Endothelial cell of umbilical vein (primary cell): ENCODE measurements around the gene PDE1C. TPM values are rescaled to one million over a fixed set of nuclear protein-coding genes. Genes with fewer than 3 reads are reported as not detected.

ENCODE experiments used
- BruUV-seq: library from RNA; stranded (reverse); fragments of 400-500 nt; replicated peaks from 2 replicates; lab custom pipeline; 2021; lab: Mats Ljungman, UMichigan
- CTCF ChIA-PET: fragments of 300-600, 350-600 bp; sonication (Branson Sonifier 250); formaldehyde crosslinking; loops from one replicate; lab custom pipeline; 2021; ENCODE audit warnings: antibody characterized with exemption, inconsistent platforms; lab: Charles Lee
- POLR2A ChIA-PET: fragments of 300-600, 350-600 bp; sonication (Branson Sonifier 250); formaldehyde crosslinking; loops from one replicate; lab custom pipeline; 2021; ENCODE audit warnings: antibody characterized with exemption, inconsistent platforms; lab: Charles Lee
- DNase-seq: peaks from one replicate; pipeline ENCODE4 v3.0.0-alpha.2; 2011; ENCODE audit warnings: low read depth, low spot score
- FAIRE-seq: peaks from 2 replicates; lab custom pipeline; 2011; peaks lifted over from hg19 to GRCh38; lab: Jason Lieb, UNC
- H2AFZ ChIP-seq: 2 replicates; pipeline ENCODE4 v1.6.0; 2012; ENCODE audit warnings: low read depth, low read length, control low read depth, inconsistent platforms
- H3K27ac ChIP-seq: 2 replicates; pipeline ENCODE4 v1.5.1; 2011; ENCODE audit warnings: low read depth, mild to moderate bottlenecking, control low read depth, low read length, moderate library complexity; ENCODE audit not compliant: insufficient read depth
- H3K27me3 ChIP-seq, 2 experiments: 2 replicates each; pipeline versions ENCODE4 v1.6.0 to v1.6.1; 2011; ENCODE audit warnings: low read length in 2 of 2, mixed read lengths in 1 of 2; ENCODE audit not compliant: control insufficient read depth in 2 of 2, insufficient read depth in 2 of 2
- H3K36me3 ChIP-seq, 2 experiments: 2 replicates in 1 of 2; 3 replicates in 1 of 2; pipeline ENCODE4 v1.5.1; 2011; ENCODE audit warnings: low read length in 2 of 2, mild to moderate bottlenecking in 1 of 2, moderate library complexity in 1 of 2; ENCODE audit not compliant: control insufficient read depth in 2 of 2, insufficient read depth in 2 of 2; ENCODE audit errors: extremely low read depth in 1 of 2
- H3K4me1 ChIP-seq: 3 replicates; pipeline ENCODE4 v1.5.1; 2011; ENCODE audit warnings: mild to moderate bottlenecking, low read length; ENCODE audit not compliant: control insufficient read depth, insufficient read depth; ENCODE audit errors: extremely low read depth
- H3K4me2 ChIP-seq: 2 replicates; pipeline ENCODE4 v1.6.1; 2011; ENCODE audit warnings: low read length, control low read depth, mixed read lengths; ENCODE audit not compliant: insufficient read depth
- H3K4me3 ChIP-seq, 3 experiments: fragments of 200-600 bp in 1 of 3; sonication (generic), shearing (Covaris generic) in 1 of 3; replicated peaks in 1 of 3; 2 replicates each; pipeline ENCODE4 v1.5.1; 2011 to 2016; ENCODE audit warnings: control low read depth in 3 of 3, low read length in 3 of 3, mild to moderate bottlenecking in 2 of 3, inconsistent platforms in 1 of 3, low read depth in 1 of 3, moderate library complexity in 1 of 3; ENCODE audit not compliant: insufficient read depth in 1 of 3
- H3K79me2 ChIP-seq: 2 replicates; pipeline ENCODE4 v1.6.0; 2012; ENCODE audit warnings: low read length, inconsistent platforms; ENCODE audit not compliant: control insufficient read depth, insufficient read depth
- H3K9ac ChIP-seq: replicated peaks from 2 replicates; pipeline ENCODE3; 2011; ENCODE audit warnings: low read length, control low read depth; ENCODE audit not compliant: insufficient read depth; ENCODE audit errors: extremely low read depth
- H3K9me1 ChIP-seq: replicated peaks from 3 replicates; pipeline ENCODE4 v1.6.0; 2011; ENCODE audit warnings: mild to moderate bottlenecking, low read length; ENCODE audit not compliant: control insufficient read depth, insufficient read depth; ENCODE audit errors: extremely low read depth
- H3K9me3 ChIP-seq: replicated peaks from 2 replicates; pipeline ENCODE4 v1.5.1; 2012; ENCODE audit warnings: low read length, inconsistent platforms; ENCODE audit not compliant: control insufficient read depth, insufficient read depth
- H4K20me1 ChIP-seq: replicated peaks from 2 replicates; pipeline ENCODE3; 2011; ENCODE audit warnings: mild to moderate bottlenecking, low read length; ENCODE audit not compliant: control insufficient read depth, insufficient read depth; ENCODE audit errors: extremely low read depth
- CTCF ChIP-seq, 2 donors: IDR thresholded peaks; 1 replicate in 1 of 2; 2 replicates in 1 of 2; pipeline ENCODE4 v1.5.1; 2011; ENCODE audit warnings: low read length in 2 of 2, mild to moderate bottlenecking in 2 of 2, moderate library complexity in 2 of 2, control low read depth in 1 of 2, inconsistent platforms in 1 of 2, low read depth in 1 of 2; ENCODE audit not compliant: insufficient read depth in 1 of 2; ENCODE audit errors: extremely low read depth in 1 of 2
- EZH2 ChIP-seq: IDR thresholded peaks from 2 replicates; pipeline ENCODE4 v1.6.1; 2012; ENCODE audit warnings: borderline replicate concordance, low read depth, mild to moderate bottlenecking, moderate library complexity, low read length, inconsistent platforms; ENCODE audit not compliant: severe bottlenecking
- FOS ChIP-seq: IDR thresholded peaks from 2 replicates; pipeline ENCODE4 v1.6.1; 2011; ENCODE audit warnings: mild to moderate bottlenecking, low read length, moderate library complexity, borderline replicate concordance; ENCODE audit not compliant: insufficient read depth
- GATA2 ChIP-seq: IDR thresholded peaks from 2 replicates; pipeline ENCODE4 v1.7.0; 2011; ENCODE audit warnings: low read depth, mild to moderate bottlenecking, moderate library complexity, mixed read lengths, low read length; ENCODE audit not compliant: insufficient read length, insufficient read depth
- JUN ChIP-seq: IDR thresholded peaks from 2 replicates; pipeline ENCODE4 v1.6.1; 2011; ENCODE audit warnings: borderline replicate concordance, low read depth; ENCODE audit not compliant: insufficient read length, insufficient read depth
- MAX ChIP-seq: IDR thresholded peaks from 2 replicates; pipeline ENCODE4 v1.6.1; 2011; ENCODE audit not compliant: insufficient read depth, insufficient read length
- MYC ChIP-seq: IDR thresholded peaks from one replicate; pipeline ENCODE4 v1.6.1; 2011; ENCODE audit warnings: mild to moderate bottlenecking, low read depth, low read length
- POLR2A ChIP-seq: IDR thresholded peaks from 2 replicates; pipeline ENCODE4 v1.6.1; 2012; ENCODE audit warnings: low read depth, mild to moderate bottlenecking, control low read depth, low read length
- POLR2AphosphoS5 ChIP-seq: IDR thresholded peaks from 2 replicates; pipeline ENCODE4 v1.6.1; 2012; ENCODE audit warnings: low read depth, mild to moderate bottlenecking, control low read depth, low read length, moderate library complexity; ENCODE audit not compliant: insufficient read depth
- dilution Hi-C: fragments of 300-500 bp; cut with MboI; formaldehyde crosslinking; loops from one replicate; pipeline ENCODE4 v1.15.0; 2019; ENCODE audit warnings: low sequenced_read_pairs; ENCODE audit not compliant: extremely low pct_ligation_motif_present
- intact Hi-C: fragments of 100-400 bp; cut with micrococcal nuclease; formaldehyde crosslinking; loops from one replicate; pipeline ENCODE4 v1.10.0; 2022
- polyA plus RNA-seq, 4 experiments: library from polyadenylated mRNA; depleted of rRNA in 3 of 4; stranded (reverse) in 3 of 4; unstranded in 1 of 4; fragments of >200 nt; gene quantifications; 2 replicates each; pipeline versions ENCODE4 v1.2.1 to v1.2.3, GENCODE V29; 2011 to 2012; ENCODE audit warnings: missing spikeins in 1 of 4
- total RNA-seq: library from RNA; stranded (reverse); gene quantifications from 2 replicates; pipeline ENCODE4 v1.2.3, GENCODE V29; 2021

Gene PDE1C
- total and polyA plus RNA-seq, 2 donors (not counting 3 experiments of a cell fraction or from before 2014, with no cell fraction given), result 0.90 to 3.1 TPM

DNA sequence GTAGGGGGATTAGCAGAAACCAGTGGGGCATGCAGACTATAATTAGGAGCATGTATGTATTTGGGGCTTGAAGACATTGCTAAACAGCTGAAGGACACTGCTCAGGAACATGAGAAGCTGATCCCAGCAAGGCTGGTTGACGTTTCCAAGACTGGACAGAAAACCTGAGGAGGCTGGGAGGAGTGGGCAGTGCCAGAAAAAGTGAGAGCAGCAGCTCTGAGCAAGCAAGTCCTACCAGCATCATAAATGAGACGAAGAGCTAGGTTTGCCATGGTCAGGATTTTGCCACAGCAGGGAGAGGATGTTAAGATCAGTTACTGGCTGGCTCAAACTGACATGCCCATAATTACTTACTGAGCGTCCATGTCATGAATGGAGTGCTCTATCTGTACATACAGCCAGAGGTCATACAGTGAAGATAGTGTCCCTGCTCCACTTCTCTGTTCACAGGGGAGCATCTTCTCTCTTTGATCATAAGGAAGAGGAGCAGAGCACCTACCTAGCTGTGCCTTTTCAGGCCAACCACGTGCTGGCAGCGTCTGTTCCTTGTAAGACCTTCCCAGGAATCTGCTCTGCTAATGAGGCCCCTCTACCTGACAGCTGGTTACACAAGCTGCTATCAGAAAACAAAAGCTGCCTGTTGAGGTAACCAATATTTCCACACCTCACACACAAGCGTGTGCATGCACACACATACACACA, 44.7 kb downstream of the PDE1C start:
- dilution Hi-C loops, result no loop called here
- CTCF ChIA-PET, result no interaction called here
- no peak for DNase-seq
- H4K20me1 ChIP-seq, result no peaks in the 10 kb centered on the region
- H3K9me1 ChIP-seq, result no peaks in the 10 kb centered on the region
- H3K9ac ChIP-seq, result no peak overlapping the region
- no peak for TF ChIP-seq GATA2
- no peak for TF ChIP-seq FOS
- TF ChIP-seq EZH2, result no peak
- no peak for TF ChIP-seq CTCF (IDR thresholded peaks at IDR 0.05; ENCODE audit: extremely low read depth in 1 of 2, insufficient read depth in 1 of 2, low read depth in 1 of 2, low read length in 2 of 2)
- TF ChIP-seq POLR2AphosphoS5, result no peak
- no peak for TF ChIP-seq MAX
- no peak for TF ChIP-seq POLR2A
- TF ChIP-seq MYC, result no peak
- TF ChIP-seq JUN, result no peak
- H3K4me3 ChIP-seq, result no peak overlapping the region
- H3K4me1 ChIP-seq, result no peaks in the 10 kb centered on the region
- H3K27me3 ChIP-seq, result peaks cover 0 to 6% of the 10 kb centered on the region in 2 experiments
- H3K9me3 ChIP-seq, result no peaks in the 10 kb centered on the region
- POLR2A ChIA-PET, result no interaction called here
- no peak overlapping the region for H3K4me2 ChIP-seq
- no peak overlapping the region for H2AFZ ChIP-seq
- H3K27ac ChIP-seq, result no peak overlapping the region
- BruUV-seq, result no TSS peak
- FAIRE-seq, result no peak
- intact Hi-C loops, result no loop called here
- H3K36me3 ChIP-seq, result no peaks in the 10 kb centered on the region
- no peaks in the 10 kb centered on the region for H3K79me2 ChIP-seq
